ENCODE data around the gene DDHD1.
"Not testable (repeated sequence)": the region's sequence is repeated elsewhere in the genome, so short reads cannot be mapped to it uniquely, and the experiment has no call there.

DDHD1 gene

DNA sequence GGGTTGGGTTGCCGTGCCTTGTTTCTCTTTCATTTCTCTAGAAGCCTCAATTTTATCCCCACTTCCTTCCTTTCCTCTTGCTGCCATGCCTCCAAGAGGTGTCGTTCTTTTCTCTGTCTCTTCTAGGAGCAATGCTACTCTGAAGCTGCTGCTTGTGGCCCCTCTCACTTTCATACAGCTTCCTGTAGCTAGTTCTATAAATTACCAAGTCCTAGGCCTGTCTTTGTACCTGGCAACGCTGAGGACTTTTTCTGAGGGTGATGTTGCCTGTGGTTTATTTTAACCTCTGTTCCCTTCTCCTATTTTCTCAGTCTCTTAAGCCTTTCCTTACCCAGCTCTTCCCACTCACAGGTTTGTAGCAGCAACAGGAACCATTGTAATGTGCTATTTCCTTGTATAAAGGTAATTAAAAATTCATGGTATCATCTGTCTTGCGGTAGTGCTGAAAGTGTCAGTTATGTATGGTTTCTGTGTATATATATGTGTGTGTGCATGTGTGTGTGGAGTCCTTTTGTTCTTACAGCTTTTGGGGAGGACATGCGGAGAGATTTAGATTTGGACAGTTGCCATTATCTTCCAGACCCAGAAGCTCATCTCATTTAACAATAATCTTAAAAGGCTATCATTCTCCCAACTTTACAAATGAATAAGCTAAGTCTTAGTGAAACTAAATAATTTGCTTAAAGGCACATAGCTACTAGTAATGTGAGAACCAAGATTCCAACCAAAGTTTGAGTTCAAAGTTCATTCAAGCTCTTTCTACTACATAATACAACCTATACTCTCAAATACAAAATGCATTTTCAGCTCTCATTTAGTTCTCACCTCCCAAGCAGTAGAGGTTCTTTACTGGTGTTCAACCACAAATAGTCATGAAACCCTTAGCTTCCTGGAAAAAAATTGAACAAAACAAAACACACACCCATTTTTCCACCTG, 43.8 kb downstream of the DDHD1 start:
- DNase-seq (ENCODE audit: low read depth, low spot score) = no peak

DNA sequence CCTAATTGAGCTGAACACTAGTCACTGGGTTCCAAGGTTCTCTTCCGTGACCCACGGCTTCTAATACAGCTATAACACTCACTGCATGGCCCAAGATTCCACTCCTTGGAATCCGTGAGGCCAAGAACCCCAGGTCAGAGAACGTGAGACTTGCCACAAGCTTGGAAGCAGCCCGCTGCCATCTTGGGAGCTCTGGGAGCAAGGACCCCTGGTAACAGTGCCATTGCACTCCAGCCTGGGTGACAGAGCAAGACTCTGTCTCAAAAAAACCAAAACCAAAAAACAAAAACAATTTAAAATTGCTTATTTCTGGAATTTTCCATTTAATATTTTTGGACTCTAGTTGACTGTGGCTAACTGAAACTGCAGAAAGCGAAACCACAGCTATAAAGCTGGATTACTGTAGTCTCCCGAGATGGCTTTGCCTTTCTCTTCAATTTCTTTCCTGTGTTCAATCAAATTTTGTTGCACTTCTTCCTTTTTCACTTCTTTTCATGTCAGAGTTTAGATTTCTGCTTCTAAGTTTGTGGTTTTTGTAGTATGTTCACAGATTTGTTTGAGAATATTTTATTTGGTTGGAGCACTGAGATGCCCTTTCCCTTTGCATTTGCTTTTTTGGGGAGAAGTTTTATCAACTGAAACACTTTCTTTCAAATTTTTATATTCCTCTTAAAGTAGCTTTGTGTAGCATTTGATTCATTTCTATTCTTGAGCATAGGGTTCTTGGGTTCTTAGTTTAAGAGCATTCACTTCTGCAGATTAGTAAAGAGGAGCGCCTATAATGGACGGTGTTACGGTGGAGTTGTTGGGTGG, 44.6 kb downstream of the DDHD1 start:
- DNase-seq (ENCODE audit: low read depth, low spot score) = no peak

DNA sequence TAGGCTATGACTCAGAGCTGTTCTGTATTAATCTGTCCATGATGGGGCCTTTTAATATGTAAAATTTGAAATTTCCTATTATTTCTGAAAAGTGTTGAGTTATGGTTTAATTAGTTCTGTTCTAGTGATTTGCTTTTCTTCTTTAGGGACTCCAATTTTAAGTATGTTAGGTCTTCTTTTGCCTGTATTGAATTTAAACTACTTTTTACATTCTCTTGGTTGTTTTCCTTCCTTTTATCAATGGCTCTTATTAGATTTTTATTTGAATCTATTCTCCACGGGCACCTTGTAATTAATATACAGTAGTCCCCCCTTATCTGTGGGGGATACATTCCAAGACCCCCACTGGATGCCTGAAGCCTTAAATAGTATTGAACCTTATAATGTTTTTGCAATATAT, 46.4 kb downstream of the DDHD1 start:
- no peak for DNase-seq (ENCODE audit: low read depth, low spot score)

DNA sequence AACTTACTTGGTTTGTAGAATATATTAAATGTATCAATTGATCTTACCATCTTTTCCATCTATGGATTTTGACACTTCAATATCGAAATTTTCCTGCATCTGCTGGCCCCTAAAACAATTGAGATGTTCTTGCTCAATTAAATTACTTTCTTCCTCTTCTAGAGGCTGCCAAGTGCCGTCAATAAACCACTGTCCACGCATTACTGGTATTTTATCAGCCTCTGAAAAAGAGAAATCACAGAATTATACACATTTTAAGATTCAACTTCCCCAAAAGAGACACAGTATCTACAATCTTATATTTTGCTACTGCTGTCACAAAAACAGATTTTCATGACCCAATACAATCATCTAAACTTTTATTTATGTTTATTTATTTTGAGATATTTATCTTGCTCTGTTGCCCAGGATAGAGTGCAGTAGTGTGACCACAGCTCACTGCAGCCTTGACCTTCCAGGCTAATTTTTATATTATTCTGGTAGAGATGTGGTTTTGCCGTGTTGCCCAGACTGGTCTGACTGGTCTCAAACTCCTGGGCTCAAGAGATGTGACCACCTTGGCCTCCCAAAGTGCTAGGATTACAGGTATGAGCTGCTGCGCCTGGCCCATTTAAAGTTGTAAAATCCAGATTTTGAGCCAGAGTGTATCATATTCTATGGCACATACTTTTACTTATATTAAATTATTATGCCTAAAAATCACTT, 49.3 kb downstream of the DDHD1 start:
- no peak for DNase-seq (ENCODE audit: low read depth, low spot score)

DNA sequence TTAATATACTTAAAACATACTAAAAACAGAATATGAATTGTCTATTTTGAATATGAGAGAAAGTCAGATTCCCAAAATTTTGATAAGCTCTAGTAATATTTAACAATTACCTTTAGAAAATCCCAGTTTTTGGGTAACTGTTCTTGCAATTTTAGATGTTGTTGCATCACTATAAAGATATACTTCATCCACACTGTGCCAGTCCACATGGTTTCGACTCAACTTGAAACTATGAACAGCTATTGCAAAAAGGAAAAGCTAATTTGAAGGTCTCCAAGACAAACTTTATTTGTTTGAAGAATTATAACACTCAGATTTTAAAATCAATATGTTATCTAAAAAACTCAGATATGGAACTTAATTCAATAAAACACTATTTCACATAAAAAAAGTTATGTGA, 59.9 kb downstream of the DDHD1 start:
- no peak for DNase-seq (ENCODE audit: low read depth, low spot score)

DNA sequence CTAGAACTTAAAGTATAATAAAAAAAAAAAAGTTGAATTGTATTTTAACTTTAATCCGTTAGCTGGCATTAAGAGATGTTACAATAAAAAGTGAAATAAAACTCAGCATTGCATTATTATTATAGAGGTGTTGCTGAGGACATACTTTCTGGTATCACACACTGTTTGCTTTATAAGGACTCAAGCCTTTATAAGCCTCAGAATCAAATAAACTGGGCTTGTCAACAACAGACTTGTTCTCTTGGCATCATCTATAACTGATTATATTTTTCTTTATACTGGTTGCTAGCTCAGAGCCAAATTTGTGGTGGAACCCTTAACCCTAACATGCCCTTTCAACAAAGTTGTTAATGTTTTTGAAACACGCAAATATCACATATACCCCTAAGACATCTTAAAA, 62.3 kb downstream of the DDHD1 start:
- DNase-seq (ENCODE audit: low read depth, low spot score) = no peak

DNA sequence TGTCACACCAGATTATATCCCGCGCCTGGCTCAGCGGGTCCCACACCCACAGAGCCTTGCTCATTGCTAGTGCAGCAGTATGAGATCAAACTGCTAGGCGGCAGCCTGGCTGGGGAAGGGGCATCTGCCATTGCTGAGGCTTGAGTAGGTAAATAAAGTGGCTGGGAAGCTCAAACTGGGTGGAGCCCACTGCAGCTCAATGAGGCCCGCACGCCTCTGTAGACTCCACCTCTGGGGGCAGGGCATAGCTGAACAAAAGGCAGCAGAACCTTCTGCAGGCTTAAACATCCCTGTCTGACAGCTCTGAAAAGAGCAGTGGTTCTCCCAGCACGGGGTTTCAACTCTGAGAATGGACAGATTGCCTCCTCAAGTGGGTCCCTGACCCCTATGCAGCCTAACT, 68.2 kb downstream of the DDHD1 start:
- DNase-seq (ENCODE audit: low read depth, low spot score) = not testable (repeated sequence)

DNA sequence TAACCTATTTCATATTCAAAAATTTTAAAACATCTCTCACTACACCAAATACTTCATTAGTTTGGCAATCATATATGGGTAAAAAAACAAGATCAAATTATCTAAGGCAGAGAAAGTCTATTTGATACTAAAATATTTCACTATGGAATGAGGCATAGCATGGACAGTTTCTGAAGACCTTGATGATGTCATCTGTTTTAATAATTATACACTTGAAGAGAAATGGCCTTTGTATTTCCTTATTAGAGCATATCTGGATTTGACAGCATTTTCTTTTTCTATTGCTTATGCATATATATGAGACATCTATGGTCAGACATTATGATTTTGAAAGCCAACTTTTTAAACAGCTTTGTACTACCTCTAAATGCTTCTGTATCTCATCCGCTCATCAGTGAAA, 88.6 kb downstream of the DDHD1 start:
- DNase-seq (ENCODE audit: low read depth, low spot score) = no peak

DNA sequence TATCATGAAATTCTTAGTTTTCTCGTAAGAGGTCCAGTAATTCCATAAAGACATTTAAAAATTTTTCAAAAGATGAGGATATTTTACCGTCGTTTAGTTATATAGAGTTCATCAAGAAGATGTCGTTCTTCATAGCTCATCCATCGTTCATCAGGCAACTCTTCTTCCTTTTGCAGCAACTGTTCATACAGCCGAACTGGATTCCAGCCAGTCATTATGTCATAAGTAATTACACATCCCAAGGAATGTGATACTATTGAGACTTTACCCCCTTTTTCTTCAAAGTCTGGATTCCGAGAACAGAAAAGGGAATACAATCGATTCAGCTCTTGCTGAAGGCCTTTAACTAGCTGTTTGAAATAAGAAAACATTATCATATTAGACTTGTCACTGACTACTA, 90.3 kb downstream of the DDHD1 start:
- peak; percentile 74 for DNase-seq (ENCODE audit: low read depth, low spot score)

DNA sequence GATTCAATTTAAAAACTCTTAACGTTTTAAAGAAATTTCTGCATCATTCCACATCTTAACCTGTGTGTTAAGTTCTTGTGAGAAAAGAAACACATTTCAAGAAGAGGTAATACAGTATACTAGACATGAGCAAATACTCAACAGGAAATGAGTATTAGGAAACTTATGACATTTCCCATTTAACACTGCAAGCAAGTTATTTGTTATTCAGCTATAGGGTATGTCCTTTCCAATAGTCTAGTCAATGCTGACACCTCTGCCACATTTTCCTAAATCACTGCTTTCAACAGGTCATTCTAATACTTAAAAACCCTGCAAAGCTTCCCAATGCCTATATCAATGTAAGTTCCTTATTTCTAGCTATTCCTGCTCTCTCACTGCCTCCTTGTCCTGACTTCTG, 93.1 kb downstream of the DDHD1 start:
- no peak for DNase-seq (ENCODE audit: low read depth, low spot score)

DNA sequence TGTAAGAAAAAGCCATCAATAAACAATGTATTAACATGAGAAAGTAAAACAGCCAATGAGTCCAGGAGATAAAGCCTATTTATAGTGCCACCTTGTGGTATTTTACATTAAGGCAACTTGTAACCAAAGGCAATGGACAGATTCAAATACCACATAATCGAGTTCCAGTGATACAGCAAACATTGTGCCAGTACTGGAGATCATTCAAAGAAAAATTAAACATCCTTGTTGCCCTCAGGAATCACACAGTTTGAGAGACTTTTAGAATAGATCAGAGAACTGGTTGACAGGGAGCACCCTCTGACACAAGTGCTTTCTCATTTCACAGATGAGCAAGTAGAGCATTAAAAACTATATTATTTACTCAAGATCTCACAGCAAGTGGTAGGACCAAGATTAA, 98.1 kb downstream of the DDHD1 start:
- DNase-seq (ENCODE audit: low read depth, low spot score) = peak; percentile 82

DNA sequence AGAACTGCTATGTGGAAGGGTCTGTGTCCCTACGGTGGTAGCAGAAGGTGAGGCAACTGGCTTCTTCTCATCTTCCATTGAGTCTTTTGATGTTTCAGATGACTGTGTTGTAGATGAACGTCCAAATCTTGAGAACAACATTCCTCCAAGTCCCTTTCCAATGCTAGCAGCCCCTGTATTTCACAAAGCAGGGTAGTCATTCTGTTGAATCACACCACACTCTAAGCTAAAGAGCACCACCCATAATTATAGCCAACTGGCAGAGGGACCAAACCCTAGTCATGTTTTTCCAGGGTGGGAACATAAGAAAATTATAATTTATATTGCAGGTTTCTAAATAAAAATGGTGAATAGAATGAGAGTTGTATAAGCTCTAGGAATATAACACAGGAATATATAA, 98.7 kb downstream of the DDHD1 start:
- peak; percentile 19 for DNase-seq (ENCODE audit: low read depth, low spot score)

DNA sequence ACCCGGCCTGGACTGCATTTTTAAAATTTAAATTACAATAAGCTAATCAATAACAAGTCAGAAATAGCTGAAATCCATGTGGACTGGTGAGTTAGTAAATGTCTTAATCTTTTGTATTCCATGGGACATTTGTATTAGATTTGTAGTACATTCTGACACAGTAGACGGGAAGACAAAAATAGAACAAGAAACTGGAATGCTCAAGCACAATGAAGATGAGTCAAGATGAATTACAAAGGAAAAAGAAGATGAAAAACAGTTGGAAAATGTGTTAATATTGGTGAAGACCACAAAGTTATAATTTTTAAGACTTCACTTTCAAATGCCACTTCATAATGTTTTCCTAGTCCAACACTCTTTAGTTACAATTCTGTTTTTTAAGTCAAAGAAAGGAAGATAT, 104.5 kb downstream of the DDHD1 start:
- no peak for DNase-seq (ENCODE audit: low read depth, low spot score)

DNA sequence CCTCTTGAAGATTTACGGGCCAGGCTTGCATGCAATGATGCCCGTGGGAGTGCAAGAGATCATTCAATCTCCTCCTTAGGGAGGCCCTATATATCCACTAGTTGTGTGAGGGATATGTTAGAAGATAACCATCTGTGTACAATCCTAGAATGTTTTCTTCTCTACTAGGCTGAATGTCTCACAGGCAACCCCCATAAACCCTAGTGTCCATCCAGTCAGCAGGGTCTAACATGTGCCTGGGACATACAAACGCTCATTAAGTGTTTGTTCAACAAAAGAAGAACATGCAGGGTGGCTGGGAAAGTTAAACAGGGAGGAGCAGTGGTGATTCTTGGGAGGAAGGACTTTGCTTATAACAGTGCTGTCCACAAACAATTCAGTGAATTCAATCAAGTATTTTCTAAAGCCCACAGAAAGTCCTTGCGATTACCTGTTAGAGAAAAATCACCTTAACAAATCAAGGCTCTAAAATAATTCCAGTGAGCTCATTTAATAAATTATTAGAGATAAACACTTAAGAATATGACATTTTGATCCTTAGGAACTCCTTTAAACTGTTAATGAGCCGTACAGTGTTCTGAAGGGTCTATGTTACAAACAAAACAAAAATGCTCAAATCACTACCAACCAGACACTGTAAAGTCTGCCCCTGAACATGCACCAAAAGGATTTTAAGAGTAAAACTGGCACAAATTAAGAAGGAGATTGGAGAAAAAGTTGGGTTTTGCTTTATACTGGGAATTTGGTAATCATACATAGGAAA, 105.6 kb downstream of the DDHD1 start:
- no peak for DNase-seq (ENCODE audit: low read depth, low spot score)

DNA sequence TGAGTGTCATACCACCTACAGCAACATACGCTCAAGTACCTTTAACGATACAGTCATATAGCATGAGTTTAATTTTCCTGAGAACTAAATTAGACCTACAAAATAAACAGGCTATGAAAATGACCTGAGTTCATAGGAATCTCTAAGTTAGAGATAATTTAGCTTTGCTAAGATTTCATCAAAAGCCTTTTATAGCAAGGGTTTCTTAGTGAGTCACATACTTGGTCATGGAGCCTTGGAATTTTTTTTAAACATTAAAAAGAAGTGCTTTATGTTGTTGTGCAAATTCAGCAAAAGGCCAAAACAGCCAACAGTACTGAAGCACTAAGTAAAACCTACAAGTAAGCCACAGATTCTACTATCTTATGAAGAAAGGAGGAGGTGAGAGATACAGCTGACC, 108.6 kb downstream of the DDHD1 start:
- peak; percentile 48 for DNase-seq (ENCODE audit: low read depth, low spot score)

DNA sequence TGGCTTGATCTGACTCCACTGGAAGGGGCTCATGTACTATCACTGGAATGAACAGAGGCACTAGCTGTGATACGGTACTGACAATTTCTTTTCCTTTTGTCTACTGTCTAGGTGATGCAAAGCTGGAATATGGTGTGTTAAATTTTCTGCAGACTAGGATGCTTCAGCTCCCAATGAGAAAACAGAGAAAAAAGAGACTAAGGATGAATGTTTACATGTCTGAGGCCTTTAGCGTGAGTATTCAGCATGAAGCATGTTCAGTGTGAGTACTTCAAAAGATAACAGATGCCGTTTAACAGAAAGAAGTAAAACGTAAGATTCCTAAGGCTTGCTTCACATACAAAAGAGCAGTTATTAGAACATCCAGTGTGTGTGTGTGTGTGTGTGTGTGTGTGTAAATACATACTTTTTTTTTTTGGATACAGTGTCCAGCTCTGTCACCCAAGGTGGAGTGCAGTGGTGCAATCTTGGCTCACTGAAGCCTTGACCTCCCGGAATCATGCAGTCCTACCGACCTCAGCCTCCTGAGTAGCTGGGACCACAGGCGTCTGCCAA, 110.0 kb downstream of the DDHD1 start:
- DNase-seq (ENCODE audit: low read depth, low spot score) = no peak

DNA sequence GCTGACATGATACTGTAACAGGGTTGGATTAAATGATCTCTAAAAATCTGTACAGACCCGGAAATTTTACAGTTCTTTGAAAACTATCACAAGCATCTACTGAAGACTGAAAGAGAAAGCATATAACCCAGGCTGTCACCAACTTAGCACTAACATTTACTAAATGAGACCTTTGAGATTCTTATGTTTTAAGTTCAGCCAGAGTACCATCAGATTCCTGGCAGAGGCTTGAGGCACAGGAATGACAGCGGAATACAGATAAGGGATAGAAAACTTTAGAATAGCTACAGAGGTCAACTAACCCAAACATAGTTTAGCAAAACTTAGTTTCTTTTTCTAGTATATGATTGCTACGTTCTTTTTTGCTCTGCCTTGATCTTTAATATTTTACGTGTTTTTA, 110.6 kb downstream of the DDHD1 start:
- DNase-seq (ENCODE audit: low read depth, low spot score) = peak; percentile 62

DNA sequence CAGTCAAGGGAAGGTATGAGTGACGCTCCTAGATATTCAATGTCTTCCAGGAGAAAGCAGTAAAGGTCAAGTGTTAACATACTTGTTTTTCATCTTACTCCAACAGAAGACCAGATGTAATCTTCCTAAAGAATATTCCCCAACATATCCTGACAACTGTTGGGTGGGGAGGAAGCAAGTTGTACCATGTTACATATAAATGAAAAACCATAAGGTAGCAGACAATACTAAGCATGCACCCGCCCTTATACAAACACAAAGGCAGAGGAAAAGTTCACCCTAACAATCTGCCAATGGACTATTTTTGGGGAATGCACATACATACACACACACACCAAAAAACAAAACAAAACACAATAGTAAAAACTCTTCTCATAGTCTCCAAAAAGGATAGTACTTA, 112.1 kb downstream of the DDHD1 start:
- DNase-seq (ENCODE audit: low read depth, low spot score) = no peak

DNA sequence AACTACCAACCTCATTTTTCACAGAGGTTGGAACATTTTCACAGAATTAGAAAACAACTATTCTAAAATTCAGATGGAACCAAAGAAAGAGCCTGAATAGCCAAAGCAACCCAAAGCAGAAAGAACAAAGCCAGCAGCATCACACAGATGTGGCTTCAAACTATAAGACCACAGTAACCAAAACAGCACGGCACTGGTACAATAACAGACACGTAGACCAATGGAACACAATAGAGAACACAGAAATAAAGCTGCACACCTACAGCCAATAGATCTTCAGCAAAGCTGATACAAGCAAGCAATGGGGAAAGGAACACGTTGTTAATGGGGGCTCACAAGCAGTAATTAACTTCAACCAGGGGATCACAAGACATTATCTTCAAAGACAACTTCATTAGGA, 114.5 kb downstream of the DDHD1 start:
- no peak for DNase-seq (ENCODE audit: low read depth, low spot score)

DNA sequence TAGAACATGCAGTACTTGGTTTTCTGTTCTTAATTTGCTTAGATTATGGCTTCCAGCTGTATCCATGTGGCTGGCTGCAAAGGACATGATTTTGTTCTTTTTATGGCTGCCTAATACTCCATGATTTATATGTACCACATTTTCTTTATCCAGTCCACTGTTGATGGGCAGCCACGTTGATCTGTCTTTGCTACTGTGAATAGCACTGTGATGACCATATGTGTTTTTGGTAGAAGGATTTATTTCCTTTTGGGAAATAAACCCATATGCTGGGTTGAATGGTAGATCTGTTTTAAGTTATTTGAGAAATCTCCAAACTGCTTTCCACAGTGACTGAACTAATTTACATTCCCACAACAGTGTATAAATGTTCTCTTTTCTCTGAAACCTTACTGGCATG, 116.1 kb downstream of the DDHD1 start:
- no peak for DNase-seq (ENCODE audit: low read depth, low spot score)
